ENCODE results near the gene JAK3.
"Not testable (repeated sequence)": the region's sequence is repeated elsewhere in the genome, so short reads cannot be mapped to it uniquely, and the experiment has no call there.

The JAK3 gene

GRCh38 chr19:17847538-17848366 lies at the start of gene JAK3:
JAK3 (minus strand) TSS chr19:17847982; CDS start chr19:17844417, 3,565 bp downstream.
- peak; percentile 78 for DNase-seq (ENCODE audit: low read depth)

DNA sequence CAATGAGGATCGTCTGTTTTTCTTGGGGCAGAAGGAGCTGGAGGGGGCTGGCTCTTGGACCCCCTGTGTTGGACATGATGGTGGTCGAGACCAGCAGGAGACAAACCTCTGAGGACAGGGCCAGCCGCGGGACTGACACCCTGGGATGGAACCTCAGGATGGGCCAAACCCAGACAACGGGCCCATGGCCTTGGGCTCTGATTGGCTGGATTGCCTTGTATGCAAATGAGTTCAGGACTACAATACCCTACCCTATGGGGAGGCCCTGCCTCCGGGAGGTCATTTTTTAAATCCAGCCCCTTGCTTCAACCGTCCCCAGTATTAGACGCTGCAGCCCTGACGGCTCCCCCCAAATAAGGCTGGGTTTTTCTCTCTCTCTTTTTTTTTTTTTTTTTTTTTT lies 46.0 kb upstream of the JAK3 start:
- no peak for DNase-seq (ENCODE audit: low read depth)

DNA sequence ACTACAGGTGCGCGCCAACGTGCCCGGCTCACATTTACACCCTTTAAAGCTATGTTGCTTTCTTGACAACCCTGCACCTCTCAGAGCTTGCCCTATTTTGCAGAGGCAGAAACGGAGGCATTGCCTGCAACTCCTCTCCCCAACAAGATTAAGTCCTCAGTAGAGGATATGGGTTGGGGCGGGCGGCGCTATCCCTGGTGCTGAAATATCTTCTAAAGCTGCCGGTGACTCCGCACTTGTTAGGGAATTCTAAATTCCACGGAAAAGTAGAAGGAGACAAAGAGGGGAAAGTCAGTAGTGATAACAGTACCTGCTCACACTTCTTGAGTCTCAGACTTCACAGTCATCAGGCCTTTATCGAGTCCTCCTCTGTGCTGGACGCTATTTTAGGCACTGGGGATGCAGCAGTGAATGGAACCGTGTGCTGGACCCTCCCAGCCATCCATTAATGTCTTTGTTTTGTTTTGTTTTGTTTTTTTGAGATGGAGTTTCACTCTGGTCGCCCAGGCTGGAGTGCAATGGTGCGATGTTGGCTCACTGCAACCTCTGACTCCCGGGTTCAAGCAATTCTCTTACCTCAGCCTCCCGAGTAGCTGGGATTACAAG lies 41.9 kb upstream of the JAK3 start:
- no peak for DNase-seq (ENCODE audit: low read depth)

- no peak for DNase-seq (ENCODE audit: low read depth)
These were observed 40.5 kb upstream of the JAK3 start for GRCh38 chr19:17888260-17888659.

DNA sequence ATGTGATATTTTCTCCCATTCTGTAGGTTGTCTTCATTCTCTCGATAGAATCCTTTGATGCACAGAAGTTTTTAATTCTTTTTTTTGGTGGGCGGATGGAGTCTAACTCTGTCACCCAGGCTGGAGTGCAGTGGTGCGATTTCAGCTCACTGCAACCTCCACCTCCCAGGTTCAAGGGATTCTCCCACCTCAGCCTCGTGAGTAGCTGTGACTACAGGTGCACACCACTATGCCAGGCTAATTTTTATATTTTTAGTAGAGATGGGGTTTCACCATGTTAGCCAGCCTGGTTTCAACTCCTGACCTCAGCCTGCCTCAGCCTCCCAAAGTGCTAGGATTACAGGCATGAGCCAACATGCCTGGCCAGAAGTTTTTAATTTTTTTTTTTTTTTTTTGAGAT lies 39.4 kb upstream of the JAK3 start:
- not testable (repeated sequence) for DNase-seq (ENCODE audit: low read depth)

- DNase-seq (ENCODE audit: low read depth), result no peak
These were observed 38.7 kb upstream of the JAK3 start for GRCh38 chr19:17886515-17886914.

DNA sequence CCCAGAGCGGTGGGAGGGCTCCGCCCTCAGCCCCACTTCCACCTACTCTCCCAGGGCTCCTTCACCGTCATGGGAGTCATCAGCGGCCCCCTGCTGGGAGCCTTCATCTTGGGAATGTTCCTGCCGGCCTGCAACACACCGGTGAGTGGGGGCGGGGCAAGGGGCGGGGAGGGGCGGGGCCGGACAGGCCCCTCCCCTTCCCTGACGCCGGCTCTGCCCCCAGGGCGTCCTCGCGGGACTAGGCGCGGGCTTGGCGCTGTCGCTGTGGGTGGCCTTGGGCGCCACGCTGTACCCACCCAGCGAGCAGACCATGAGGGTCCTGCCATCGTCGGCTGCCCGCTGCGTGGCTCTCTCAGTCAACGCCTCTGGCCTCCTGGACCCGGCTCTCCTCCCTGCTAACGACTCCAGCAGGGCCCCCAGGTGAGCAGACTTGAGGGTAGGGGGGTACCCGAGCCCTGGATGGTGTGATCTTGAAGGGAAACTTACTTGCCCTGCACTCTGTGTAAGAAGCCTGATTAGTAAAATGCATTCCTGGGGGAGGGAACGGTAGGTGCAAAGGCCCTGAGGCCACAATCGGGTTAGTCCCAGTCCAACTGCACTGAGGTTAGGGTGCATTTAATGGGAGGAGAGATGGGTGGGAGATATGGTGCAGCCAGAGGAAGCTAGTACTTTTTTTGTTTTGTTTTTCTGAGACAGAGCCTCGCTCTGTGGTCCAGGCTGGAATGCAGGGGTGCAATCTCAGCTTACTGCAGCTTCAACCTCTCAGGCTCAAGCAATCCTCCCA lies 36.0 kb upstream of the JAK3 start:
- no peak for DNase-seq (ENCODE audit: low read depth)

DNA sequence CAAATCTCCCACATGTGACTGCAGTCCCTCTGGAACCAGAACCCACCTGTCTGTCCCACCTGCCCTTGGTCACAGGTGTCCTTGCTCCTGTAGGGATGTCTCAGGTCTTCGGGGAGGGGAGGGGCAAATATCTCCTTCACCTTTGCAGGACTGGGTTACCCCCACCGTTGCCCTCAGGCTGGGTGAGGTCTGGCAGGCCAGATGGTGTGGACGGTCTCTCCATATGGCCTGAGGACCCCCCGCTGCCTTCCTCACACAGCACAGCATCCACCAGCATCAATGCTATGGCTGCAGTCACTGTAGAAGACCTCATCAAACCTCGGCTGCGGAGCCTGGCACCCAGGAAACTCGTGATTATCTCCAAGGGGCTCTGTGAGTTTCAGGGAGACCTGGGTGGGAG lies 33.9 kb upstream of the JAK3 start:
- no peak for DNase-seq (ENCODE audit: low read depth)

DNA sequence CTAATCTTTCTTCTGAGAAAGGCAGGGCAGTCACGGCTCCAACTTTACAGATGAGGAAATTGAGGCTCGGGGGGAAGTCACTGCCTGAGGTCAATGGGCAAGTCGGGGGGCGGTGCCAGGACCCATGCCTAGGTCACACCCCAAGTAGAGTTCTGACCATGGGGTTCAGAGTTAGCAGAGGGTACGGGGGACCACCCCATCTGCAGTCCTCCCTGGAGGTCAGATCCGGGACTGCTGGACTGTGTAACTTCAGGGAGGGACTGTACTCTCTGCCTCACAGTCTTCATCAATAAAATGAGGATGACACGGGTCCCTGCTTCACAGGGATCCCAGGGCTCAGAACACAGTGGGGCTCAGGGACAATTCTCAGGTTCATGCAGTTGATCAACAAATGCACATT lies 31.7 kb upstream of the JAK3 start:
- DNase-seq (ENCODE audit: low read depth), result no peak

GRCh38 chr19:17877696-17878095 lies 29.9 kb upstream of the JAK3 start:
- DNase-seq (ENCODE audit: low read depth), result no peak

GRCh38 chr19:17874758-17875135 lies 27.0 kb upstream of the JAK3 start:
- no peak for DNase-seq (ENCODE audit: low read depth)

- no peak for DNase-seq (ENCODE audit: low read depth)
These were observed 26.3 kb upstream of the JAK3 start for GRCh38 chr19:17873786-17874757.

DNA sequence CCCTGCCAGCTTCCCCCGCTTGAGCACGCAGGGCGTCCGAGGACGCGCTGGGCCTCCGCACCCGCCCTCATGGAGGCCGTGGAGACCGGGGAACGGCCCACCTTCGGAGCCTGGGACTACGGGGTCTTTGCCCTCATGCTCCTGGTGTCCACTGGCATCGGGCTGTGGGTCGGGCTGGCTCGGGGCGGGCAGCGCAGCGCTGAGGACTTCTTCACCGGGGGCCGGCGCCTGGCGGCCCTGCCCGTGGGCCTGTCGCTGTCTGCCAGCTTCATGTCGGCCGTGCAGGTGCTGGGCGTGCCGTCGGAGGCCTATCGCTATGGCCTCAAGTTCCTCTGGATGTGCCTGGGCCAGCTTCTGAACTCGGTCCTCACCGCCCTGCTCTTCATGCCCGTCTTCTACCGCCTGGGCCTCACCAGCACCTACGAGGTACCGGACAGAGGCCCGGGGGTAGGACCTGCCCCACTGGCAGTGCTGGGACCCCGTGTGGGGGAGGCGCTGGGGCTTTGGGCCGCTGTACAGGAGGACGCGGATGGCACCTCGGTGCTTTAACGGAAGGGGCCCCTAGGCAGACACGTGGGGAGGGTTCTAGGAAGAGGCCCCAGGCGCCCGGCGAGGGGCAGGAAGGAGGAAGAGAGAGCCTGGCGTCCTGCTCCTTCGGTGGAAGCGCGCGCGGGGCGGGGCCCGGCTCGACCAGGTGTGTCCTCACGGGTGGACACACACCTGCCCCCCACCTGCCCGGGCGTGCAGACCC lies 24.6 kb upstream of the JAK3 start:
- no peak for DNase-seq (ENCODE audit: low read depth)

DNA sequence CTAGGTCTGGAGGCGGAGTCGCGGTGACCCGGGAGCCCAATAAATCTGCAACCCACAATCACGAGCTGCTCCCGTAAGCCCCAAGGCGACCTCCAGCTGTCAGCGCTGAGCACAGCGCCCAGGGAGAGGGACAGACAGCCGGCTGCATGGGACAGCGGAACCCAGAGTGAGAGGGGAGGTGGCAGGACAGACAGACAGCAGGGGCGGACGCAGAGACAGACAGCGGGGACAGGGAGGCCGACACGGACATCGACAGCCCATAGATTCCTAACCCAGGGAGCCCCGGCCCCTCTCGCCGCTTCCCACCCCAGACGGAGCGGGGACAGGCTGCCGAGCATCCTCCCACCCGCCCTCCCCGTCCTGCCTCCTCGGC lies 24.1 kb upstream of the JAK3 start, which contains the start of gene SLC5A5:
TSS of gene SLC5A5 (plus strand) at position 68 of the 373 bp plus-strand sequence. CDS start 375 bp downstream, outside the sequence.
- no peak for DNase-seq (ENCODE audit: low read depth)

DNA sequence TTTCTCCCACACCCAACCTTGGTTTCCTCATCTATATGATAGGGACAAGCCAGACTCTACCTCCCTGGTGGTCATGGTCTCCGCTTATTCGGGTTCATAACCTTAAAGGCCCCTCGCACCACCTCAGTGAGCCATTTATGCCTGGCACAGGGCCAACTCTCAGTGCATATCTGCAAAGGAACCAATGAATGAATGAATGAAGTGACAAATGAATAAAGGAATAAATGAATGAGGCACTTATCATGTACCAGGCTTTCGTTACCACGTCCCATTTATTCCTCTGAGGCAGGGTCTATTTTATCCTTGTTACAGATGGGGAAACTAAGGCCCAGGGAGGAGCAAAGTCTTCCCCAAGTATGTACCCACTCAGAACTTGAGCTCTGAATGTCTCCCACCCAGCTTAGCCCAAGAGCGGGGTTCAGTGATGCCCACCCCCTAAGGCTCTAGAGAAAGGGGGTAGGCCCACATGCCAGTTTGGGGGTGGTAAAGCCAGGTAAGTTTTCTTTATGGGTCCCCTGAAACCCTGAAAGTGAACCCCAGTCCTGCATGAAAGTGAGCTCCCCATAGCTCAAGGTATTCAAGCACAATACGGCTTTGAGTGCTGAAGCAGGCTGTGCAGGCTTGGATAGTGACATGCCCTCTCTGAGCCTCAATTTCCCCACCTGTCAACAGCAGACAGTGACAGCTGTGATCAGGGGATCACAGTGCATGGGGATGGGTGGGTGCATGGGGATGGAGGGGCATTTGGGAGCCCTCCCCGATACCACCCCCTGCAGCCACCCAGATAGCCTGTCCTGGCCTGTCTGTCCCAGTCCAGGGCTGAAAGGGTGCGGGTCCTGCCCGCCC lies 23.5 kb upstream of the JAK3 start:
- DNase-seq (ENCODE audit: low read depth), result no peak

GRCh38 chr19:17869114-17869608 lies 21.4 kb upstream of the JAK3 start:
- DNase-seq (ENCODE audit: low read depth), result no peak

DNA sequence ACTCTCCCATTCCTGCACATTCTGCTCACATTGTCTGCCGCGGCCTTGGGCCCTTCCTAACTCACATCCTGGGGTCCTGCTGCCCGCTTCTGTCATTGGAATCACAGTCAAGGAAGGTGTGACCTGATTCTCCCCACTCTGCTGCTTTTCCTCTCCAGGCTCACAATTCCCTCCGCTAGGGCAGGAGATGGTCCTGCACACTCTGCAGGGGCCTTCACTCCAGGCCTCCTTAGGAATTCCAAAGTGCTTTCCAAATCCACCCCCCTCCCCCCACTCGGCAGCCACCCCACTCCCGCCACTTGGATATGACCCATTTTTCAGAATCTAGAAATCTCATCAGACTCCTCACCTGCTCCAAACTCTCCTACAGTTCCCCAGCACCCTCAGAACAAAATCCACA lies 20.9 kb upstream of the JAK3 start:
- no peak for DNase-seq (ENCODE audit: low read depth)

DNA sequence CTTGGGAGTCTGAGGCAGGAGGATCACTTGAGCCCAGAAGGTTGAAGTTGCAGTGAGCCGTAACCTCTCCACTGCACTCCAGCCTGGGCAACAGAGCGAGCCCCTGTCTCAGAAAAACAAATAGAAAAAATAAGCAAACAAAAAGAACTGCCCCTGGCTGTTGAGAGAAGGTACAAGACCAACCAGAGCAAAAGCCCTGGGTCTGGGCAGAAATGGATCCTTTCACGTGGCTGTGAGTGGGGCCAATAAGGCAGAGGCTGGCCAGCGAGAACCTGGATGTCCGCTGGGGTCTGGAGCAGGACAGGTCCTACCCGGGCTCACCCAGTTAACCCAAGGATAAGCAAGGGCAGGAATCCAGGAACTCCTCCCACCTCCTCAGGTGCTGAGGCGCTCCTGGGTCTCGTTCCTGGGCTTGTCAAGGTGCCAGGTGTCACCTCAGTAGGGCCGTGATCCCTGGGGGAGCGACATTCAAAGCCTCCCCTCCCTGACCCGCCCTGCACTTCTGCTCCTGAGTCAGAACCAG lies 19.2 kb upstream of the JAK3 start:
- no peak for DNase-seq (ENCODE audit: low read depth)

DNA sequence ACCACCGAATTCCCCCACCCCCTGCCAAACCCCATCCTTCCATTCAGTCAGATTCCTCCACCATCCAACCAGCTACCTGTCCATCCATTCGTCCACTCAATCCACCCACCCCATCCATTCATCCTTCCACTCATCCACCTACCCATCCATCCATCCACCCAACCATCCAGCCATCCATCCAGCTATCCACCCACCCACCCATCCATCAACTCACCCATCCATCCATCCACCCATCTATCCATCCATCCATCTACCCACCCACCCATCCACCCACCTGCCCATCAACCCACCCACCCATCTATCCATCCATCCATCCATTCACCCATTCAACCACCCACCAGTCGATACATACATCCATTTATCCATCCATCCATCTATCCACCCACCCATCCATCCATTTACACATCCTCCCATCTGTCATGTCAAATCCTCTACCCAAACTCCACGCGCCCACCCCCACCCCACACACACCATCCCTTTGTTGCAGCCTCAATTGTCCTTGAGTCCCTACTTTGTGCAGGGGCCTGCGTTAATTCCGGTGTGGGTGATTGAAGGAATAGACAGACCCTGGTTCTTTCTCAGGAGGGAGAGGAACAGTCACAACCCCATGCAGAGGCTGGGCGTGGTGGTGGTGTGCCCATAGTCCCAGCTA lies 18.7 kb upstream of the JAK3 start:
- no peak for DNase-seq (ENCODE audit: low read depth)

Data from CMK (cell line).